Fibroblast of mammary gland (primary cell): Measurements from ENCODE around the gene SERPINB12.

Experiments used
- DNase-seq: peaks from one replicate; pipeline ENCODE4 v3.0.0-alpha.2; 2010; ENCODE audit warnings: low read depth
- H3K4me3 ChIP-seq: 2 replicates; pipeline ENCODE4 v1.5.1; 2011; ENCODE audit warnings: low read depth, mild to moderate bottlenecking, low read length, moderate library complexity; ENCODE audit not compliant: control insufficient read depth
- TF ChIP-seq, protein P1 (sequence below): conservative IDR thresholded peaks from 2 replicates; pipeline ENCODE4 v1.5.1; 2011; ENCODE audit warnings: low read depth, low read length, inconsistent platforms; ENCODE audit not compliant: control insufficient read depth, insufficient read depth

The SERPINB12 gene

DNA sequence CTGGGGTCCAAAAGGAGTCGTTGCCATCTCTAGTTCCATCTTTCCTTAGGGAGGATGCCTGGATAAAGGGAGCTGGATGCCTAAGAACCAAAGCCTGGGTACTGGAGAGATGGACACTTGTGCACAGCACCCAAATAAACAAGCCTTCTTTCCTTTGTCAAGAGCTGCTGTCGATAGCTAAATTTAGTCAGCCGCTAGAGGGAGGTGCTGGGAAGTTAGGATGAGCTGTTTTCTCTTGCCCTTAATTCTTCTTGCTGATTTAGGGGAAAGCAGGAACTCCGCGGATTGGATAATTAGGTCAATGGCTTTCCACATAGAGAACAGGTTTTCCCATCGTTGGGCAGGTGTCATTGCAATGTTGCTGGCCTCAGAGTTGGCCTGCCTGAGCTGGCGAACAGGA is 30.9 kb upstream of the SERPINB12 start:
- DNase-seq: peak; percentile 64
- TF ChIP-seq, protein P1, sequence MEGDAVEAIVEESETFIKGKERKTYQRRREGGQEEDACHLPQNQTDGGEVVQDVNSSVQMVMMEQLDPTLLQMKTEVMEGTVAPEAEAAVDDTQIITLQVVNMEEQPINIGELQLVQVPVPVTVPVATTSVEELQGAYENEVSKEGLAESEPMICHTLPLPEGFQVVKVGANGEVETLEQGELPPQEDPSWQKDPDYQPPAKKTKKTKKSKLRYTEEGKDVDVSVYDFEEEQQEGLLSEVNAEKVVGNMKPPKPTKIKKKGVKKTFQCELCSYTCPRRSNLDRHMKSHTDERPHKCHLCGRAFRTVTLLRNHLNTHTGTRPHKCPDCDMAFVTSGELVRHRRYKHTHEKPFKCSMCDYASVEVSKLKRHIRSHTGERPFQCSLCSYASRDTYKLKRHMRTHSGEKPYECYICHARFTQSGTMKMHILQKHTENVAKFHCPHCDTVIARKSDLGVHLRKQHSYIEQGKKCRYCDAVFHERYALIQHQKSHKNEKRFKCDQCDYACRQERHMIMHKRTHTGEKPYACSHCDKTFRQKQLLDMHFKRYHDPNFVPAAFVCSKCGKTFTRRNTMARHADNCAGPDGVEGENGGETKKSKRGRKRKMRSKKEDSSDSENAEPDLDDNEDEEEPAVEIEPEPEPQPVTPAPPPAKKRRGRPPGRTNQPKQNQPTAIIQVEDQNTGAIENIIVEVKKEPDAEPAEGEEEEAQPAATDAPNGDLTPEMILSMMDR: peak; percentile 78
- no peak overlapping the region for H3K4me3 ChIP-seq

GRCh38 chr18:63514326-63514725 is 27.8 kb upstream of the SERPINB12 start:
- H3K4me3 ChIP-seq: no peak overlapping the region
- no peak for DNase-seq
- TF ChIP-seq, protein P1: no peak

GRCh38 chr18:63514888-63515678 is 27.1 kb upstream of the SERPINB12 start:
- no peak for DNase-seq
- no peak overlapping the region for H3K4me3 ChIP-seq
- TF ChIP-seq, protein P1: peak; percentile 17

- DNase-seq: no peak
- no peak overlapping the region for H3K4me3 ChIP-seq
Observed at GRCh38 chr18:63515801-63516200, 26.4 kb upstream of the SERPINB12 start.

DNA sequence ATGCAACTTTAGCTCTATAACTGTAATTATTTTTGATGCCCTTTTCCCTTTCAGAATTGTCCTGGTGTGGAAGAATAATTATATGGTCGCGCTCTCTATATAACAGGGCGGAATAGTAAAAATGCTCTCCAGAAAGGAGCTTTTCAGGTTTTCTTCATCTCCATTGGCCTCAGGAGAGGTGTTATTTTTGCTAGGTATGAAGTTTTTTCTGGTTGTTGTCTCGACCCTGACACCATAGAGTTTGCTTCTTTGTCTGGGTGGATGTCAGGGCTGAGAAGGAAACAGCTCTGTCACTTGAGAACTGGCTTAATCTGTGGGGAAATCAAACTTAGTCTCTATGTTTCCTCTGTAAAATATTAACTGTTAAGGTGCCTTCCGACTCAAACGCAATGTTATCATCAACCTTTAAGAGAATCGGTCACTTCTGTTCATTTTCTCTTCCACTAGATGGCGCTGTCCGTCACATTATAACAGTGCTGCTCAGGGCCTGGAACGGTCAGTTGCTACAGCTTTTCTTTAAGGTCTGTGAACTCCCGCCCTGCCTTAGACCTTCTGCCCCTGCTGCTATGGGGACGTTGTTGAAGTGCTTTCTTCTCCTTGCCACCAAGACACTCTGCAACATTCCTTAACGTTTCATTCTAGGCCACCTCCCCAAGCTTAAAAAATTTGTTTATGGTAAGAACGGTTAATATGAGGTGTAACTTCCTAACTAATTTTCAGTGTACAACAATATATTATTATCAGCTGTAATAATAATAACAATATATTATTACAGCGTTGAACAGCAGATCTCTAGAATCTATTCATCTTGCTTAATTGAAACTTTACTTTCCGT is 23.8 kb upstream of the SERPINB12 start:
- no peak overlapping the region for H3K4me3 ChIP-seq
- peak; percentile 78 for DNase-seq
- TF ChIP-seq, protein P1: peak; percentile 65

More at GRCh38 chr18:63515801-63516200, 26.4 kb upstream of the SERPINB12 start:
- TF ChIP-seq, protein P1: no peak

DNA sequence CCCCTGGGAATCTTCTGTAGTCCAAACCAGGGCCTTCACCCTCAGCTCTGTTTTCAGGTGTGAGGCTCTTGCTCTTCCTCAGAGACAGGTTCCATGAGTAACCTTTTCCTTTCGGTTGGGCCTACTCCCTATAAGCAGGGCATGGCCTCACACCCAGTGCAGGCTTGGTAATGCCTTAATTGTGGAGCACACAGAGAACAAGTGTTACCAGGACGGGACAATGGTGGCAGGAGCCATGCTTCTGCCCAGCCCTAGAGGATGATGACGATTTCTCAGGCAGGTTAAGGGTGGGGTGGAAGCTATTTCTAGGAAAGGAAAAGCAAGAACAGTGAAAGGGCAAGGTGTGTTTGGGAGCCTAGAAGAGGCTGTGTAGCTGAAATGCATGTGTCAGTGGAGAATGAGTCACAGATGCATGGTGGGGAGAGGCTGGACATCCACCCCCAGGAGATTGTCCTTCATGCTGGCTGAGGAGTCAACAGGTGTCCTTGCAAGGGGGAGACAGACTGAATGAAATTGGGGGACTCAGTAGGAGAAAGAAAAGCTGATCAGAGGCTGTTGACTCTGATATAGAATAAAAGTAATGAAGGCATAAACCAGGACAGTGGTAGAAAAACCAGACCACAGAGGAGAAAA is 22.0 kb upstream of the SERPINB12 start:
- TF ChIP-seq, protein P1: no peak
- H3K4me3 ChIP-seq: no peak overlapping the region
- DNase-seq: no peak
